Mesendoderm (in vitro differentiated cells): ENCODE data around the gene CAV1.
"Not testable (repeated sequence)": the region's sequence is repeated elsewhere in the genome, so short reads cannot be mapped to it uniquely, and the experiment has no call there.

ENCODE experiments used
- DNase-seq: peaks from one replicate; pipeline ENCODE4 v3.0.0; 2013
- H2AK5ac ChIP-seq: 2 replicates; pipeline ENCODE4 v1.6.1; 2013; ENCODE audit warnings: low read length, inconsistent platforms
- H2BK120ac ChIP-seq: 2 replicates; pipeline ENCODE4 v1.6.1; 2013; ENCODE audit warnings: low read depth, mild to moderate bottlenecking, low read length, moderate library complexity, mixed read lengths
- H2BK15ac ChIP-seq: replicated peaks from 2 replicates; pipeline ENCODE4 v1.6.1; 2013; ENCODE audit warnings: low read depth, mild to moderate bottlenecking, moderate library complexity
- H2BK5ac ChIP-seq: 2 replicates; pipeline ENCODE4 v1.6.1; 2013; ENCODE audit warnings: low read length, inconsistent platforms
- H3K18ac ChIP-seq: 2 replicates; pipeline ENCODE4 v1.6.1; 2013; ENCODE audit warnings: mild to moderate bottlenecking, low read length, mixed read lengths
- H3K23ac ChIP-seq: one replicate; pipeline ENCODE4 v1.6.1; 2013; ENCODE audit warnings: low read length
- H3K27ac ChIP-seq: 2 replicates; pipeline ENCODE4 v1.5.1; 2013; ENCODE audit warnings: low read depth, mild to moderate bottlenecking, inconsistent platforms, low read length, moderate library complexity
- H3K27me3 ChIP-seq: 2 replicates; pipeline ENCODE4 v1.6.1; 2013; ENCODE audit warnings: low read length, control low read depth, mild to moderate bottlenecking, inconsistent platforms; ENCODE audit not compliant: insufficient read depth, poor library complexity
- H3K36me3 ChIP-seq: 2 replicates; pipeline ENCODE4 v1.6.1; 2013; ENCODE audit warnings: low read length, inconsistent platforms; ENCODE audit not compliant: control insufficient read depth, insufficient read depth
- H3K4ac ChIP-seq: one replicate; pipeline ENCODE4 v1.6.1; 2013; ENCODE audit warnings: low read depth, mild to moderate bottlenecking, low read length, moderate library complexity
- H3K4me1 ChIP-seq: 2 replicates; pipeline ENCODE4 v1.6.1; 2013; ENCODE audit warnings: low read depth, low read length, inconsistent platforms; ENCODE audit not compliant: control insufficient read depth
- H3K4me2 ChIP-seq: 2 replicates; pipeline ENCODE4 v1.6.1; 2013; ENCODE audit warnings: low read length
- H3K4me3 ChIP-seq: 2 replicates; pipeline ENCODE4 v1.5.1; 2013; ENCODE audit warnings: mild to moderate bottlenecking, low read length
- H3K56ac ChIP-seq: one replicate; pipeline ENCODE4 v1.6.1; 2013; ENCODE audit warnings: low read length
- H3K79me1 ChIP-seq: 2 replicates; pipeline ENCODE4 v1.6.1; 2013; ENCODE audit warnings: low read length, inconsistent platforms
- H3K79me2 ChIP-seq: 2 replicates; pipeline ENCODE4 v1.6.1; 2013; ENCODE audit warnings: mild to moderate bottlenecking, low read length; ENCODE audit not compliant: control insufficient read depth, insufficient read depth
- H3K9ac ChIP-seq: 2 replicates; pipeline ENCODE4 v1.6.1; 2013; ENCODE audit warnings: low read length, inconsistent platforms
- H4K5ac ChIP-seq: one replicate; pipeline ENCODE4 v1.6.1; 2013; ENCODE audit warnings: low read length
- H4K8ac ChIP-seq: one replicate; pipeline ENCODE4 v1.6.1; 2013; ENCODE audit warnings: low read depth, mild to moderate bottlenecking, control low read depth, low read length, moderate library complexity
- WGBS: extraction: QIAGEN DNeasy Blood & Tissue Kit; methylation state at CpG from one replicate; pipeline ENCODE4 v1.1.7; 2013; ENCODE audit warnings: low lambda C conversion rate, missing lambda C conversion rate; ENCODE audit not compliant: insufficient coverage; ENCODE audit errors: extremely low coverage; 5-methylcytosine and 5-hydroxymethylcytosine counted together

Gene CAV1

GRCh38 chr7:116587200-116587599, 62.4 kb downstream of the CAV1 start:
- not testable (repeated sequence) for H3K36me3 ChIP-seq, H3K56ac ChIP-seq
- WGBS: no CpG with 5 or more reads among the region's 3 CpGs

DNA sequence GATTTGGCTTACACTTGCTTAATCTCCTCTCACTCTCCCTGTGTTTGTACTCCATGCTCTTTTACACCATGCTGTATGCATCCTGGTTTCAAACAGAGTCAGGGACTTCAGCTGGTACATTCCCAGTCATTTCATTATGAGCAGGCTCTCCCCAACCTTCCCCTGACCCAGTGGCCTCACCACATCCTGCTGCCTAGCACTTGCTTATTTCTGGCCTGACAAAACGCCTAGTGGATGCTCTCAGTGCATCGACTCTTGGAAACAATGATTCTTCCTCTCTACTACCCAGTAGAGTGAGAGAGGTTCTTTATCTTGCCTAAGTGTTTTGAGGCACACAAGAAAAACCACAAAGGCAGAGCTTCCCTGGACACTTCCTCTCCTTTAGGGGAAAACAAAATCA, 63.4 kb downstream of the CAV1 start:
- H3K79me1 ChIP-seq: no peaks in the 10 kb centered on the region
- H3K27ac ChIP-seq: no peak overlapping the region
- H3K9ac ChIP-seq: no peak overlapping the region
- no peak overlapping the region for H3K4me2 ChIP-seq
- peaks cover 2% of the 10 kb centered on the region for H3K4me1 ChIP-seq
- no peak overlapping the region for H2AK5ac ChIP-seq
- H3K36me3 ChIP-seq: no peaks in the 10 kb centered on the region
- H4K5ac ChIP-seq: no peak overlapping the region
- H3K56ac ChIP-seq: no peak overlapping the region
- H3K18ac ChIP-seq: no peak overlapping the region
- H2BK15ac ChIP-seq: no peak overlapping the region
- DNase-seq: peak; percentile 35
- H3K4me3 ChIP-seq: no peak overlapping the region
- H3K27me3 ChIP-seq: no peaks in the 10 kb centered on the region
- no peak overlapping the region for H2BK5ac ChIP-seq
- no peak overlapping the region for H3K23ac ChIP-seq
- H3K4ac ChIP-seq: no peak overlapping the region
- H3K79me2 ChIP-seq: no peaks in the 10 kb centered on the region
- no peak overlapping the region for H2BK120ac ChIP-seq
- no CpG with 5 or more reads among the region's 2 CpGs for WGBS
- H4K8ac ChIP-seq: no peak overlapping the region

More at GRCh38 chr7:116587200-116587599, 62.4 kb downstream of the CAV1 start:
- H3K4me1 ChIP-seq, H2BK15ac ChIP-seq, H3K9ac ChIP-seq, H2BK5ac ChIP-seq, H2AK5ac ChIP-seq, H4K5ac ChIP-seq, H3K18ac ChIP-seq, H3K4ac ChIP-seq, H3K4me3 ChIP-seq, H3K79me1 ChIP-seq, DNase-seq, H3K27ac ChIP-seq, H2BK120ac ChIP-seq, H3K27me3 ChIP-seq, H3K4me2 ChIP-seq, H3K23ac ChIP-seq, H3K79me2 ChIP-seq, H4K8ac ChIP-seq: not testable (repeated sequence)

DNA sequence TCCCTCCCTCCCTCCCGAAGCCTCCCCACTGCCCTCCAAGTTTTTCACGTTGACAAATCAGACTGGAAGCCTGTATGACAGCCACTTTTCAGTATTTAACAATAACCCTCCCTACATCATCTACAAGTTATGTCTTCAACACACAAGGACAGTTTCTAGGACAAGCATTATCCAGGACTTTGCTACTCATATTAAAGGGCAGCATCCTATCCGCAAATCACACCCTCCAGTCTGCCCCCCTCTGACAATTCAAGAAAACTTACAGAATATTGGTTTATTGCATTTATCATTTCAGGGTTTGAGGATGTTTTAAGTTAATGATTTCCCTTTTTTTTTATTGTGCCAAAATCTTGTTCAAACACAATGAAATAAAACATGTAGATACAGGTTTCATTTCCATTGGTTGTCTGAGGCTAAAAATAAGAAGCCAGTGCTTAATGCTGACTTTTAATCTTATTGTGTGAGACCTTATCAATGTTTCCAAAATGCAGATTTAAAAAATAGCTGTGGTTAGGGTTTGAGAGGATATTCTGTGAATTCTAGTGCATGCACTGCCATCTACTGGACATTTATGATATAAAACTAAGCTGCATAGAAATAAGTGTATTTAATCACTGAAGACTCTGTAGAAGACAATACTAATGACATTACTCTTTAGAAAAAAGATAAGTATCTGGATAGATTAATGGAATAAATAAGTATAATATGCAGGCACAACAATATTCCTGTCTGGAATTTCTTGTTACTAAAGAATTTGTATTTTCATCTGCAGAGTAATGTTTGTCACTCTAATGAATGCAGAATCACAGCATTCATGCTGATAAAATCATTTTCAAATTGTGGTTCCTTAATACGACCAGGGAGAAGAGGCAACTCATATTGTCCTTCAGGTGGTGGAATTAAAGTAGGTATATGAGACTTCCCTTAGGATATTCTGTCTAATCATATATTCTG, 64.1 kb downstream of the CAV1 start:
- no peaks in the 10 kb centered on the region for H3K36me3 ChIP-seq
- no peak overlapping the region for H3K27ac ChIP-seq
- H3K79me1 ChIP-seq: no peaks in the 10 kb centered on the region
- H3K56ac ChIP-seq: no peak overlapping the region
- H4K5ac ChIP-seq: no peak overlapping the region
- peak; percentile 60 for DNase-seq
- H3K4me3 ChIP-seq: no peak overlapping the region
- H3K9ac ChIP-seq: no peak overlapping the region
- no peaks in the 10 kb centered on the region for H3K79me2 ChIP-seq
- no peak overlapping the region for H2AK5ac ChIP-seq
- no peak overlapping the region for H4K8ac ChIP-seq
- H2BK15ac ChIP-seq: no peak overlapping the region
- no peak overlapping the region for H3K18ac ChIP-seq
- H3K4me1 ChIP-seq: peaks cover 2% of the 10 kb centered on the region
- H3K4me2 ChIP-seq: no peak overlapping the region
- H3K4ac ChIP-seq: no peak overlapping the region
- no peak overlapping the region for H3K23ac ChIP-seq
- H2BK5ac ChIP-seq: no peak overlapping the region
- WGBS: no CpG with 5 or more reads among the region's 4 CpGs
- H2BK120ac ChIP-seq: no peak overlapping the region
- no peaks in the 10 kb centered on the region for H3K27me3 ChIP-seq

GRCh38 chr7:116591202-116592040, 66.6 kb downstream of the CAV1 start:
- Histone ChIP-seq H3K27me3 (no peaks in the 10 kb centered on the region), H3K79me1 (no peaks in the 10 kb centered on the region), H3K79me2 (no peaks in the 10 kb centered on the region), H3K4me3 (no peak overlapping the region), H3K23ac (no peak overlapping the region), H3K4ac (no peak overlapping the region), H3K4me2 (no peak overlapping the region), H2AK5ac (no peak overlapping the region), H3K27ac (no peak overlapping the region), H3K36me3 (no peaks in the 10 kb centered on the region), H3K9ac (no peak overlapping the region), H3K18ac (no peak overlapping the region), H4K5ac (no peak overlapping the region), H4K8ac (no peak overlapping the region), H2BK5ac (no peak overlapping the region), H3K56ac (no peak overlapping the region), H2BK120ac (no peak overlapping the region), H3K4me1 (peaks cover 2% of the 10 kb centered on the region), H2BK15ac (no peak overlapping the region)
- no peak for DNase-seq
- no CpG with 5 or more reads among the region's 9 CpGs for WGBS

- no peak overlapping the region for H3K27ac ChIP-seq
- H2BK5ac ChIP-seq: no peak overlapping the region
- no peak overlapping the region for H2AK5ac ChIP-seq
- no peak overlapping the region for H2BK15ac ChIP-seq
- DNase-seq: no peak
- H4K5ac ChIP-seq: no peak overlapping the region
- no peaks in the 10 kb centered on the region for H3K79me2 ChIP-seq
- H3K18ac ChIP-seq: no peak overlapping the region
- H3K4ac ChIP-seq: no peak overlapping the region
- no peak overlapping the region for H4K8ac ChIP-seq
- H3K4me2 ChIP-seq: no peak overlapping the region
- H3K4me1 ChIP-seq: peaks cover 2% of the 10 kb centered on the region
- no peak overlapping the region for H3K9ac ChIP-seq
- no peak overlapping the region for H2BK120ac ChIP-seq
- H3K56ac ChIP-seq: no peak overlapping the region
- H3K4me3 ChIP-seq: no peak overlapping the region
- no CpG with 5 or more reads among the region's 1 CpG for WGBS
- no peaks in the 10 kb centered on the region for H3K79me1 ChIP-seq
- H3K23ac ChIP-seq: no peak overlapping the region
- no peaks in the 10 kb centered on the region for H3K36me3 ChIP-seq
- H3K27me3 ChIP-seq: no peaks in the 10 kb centered on the region
These were observed 67.2 kb downstream of the CAV1 start for GRCh38 chr7:116592041-116592355.
